HCT116 (cell line): ENCODE data around the gene GMEB2. TPM values are rescaled to one million over a fixed set of nuclear protein-coding genes. Genes with fewer than 3 reads are reported as not detected.

ENCODE experiments used
- ATAC-seq: fragments of 200-7000 bp; cut with Tn5 transposase; 2 replicates; pipeline ENCODE4 v1.9.1; 2020; ENCODE audit warnings: mild to moderate bottlenecking, moderate library complexity
- BruUV-seq: library from RNA; stranded (reverse); fragments of 400-500 nt; replicated peaks from 2 replicates; lab custom pipeline; 2021; lab: Mats Ljungman, UMichigan
- CTCF ChIA-PET: fragments of 300-600 bp; sonication (Branson Sonifier 250); formaldehyde crosslinking; loops from one replicate; lab custom pipeline; 2021; ENCODE audit warnings: antibody characterized with exemption; lab: Charles Lee
- POLR2A ChIA-PET: fragments of 300-600, 350-600 bp; sonication (Branson Sonifier 250); formaldehyde crosslinking; loops from one replicate; lab custom pipeline; 2021; ENCODE audit warnings: antibody characterized with exemption; lab: Charles Lee
- RAD21 ChIA-PET, 2 experiments: fragments of 300-600 bp; sonication (Branson Sonifier 250); formaldehyde crosslinking; loops; one replicate each; lab custom pipeline; 2023; ENCODE audit warnings: low total read pairs in 2 of 2; ENCODE audit not compliant: uncharacterized antibody in 2 of 2, unreplicated experiment in 2 of 2, low non-redundant PET in 1 of 2; lab: Charles Lee
- DNase-seq: peaks from one replicate; pipeline ENCODE4 v3.0.0-alpha.2; 2010; ENCODE audit warnings: low read depth, low spot score
- H2AFZ ChIP-seq: fragments of 200-600 bp; shearing (Covaris generic), sonication (generic); 2 replicates; pipeline ENCODE4 v1.6.1; 2017; ENCODE audit warnings: low read depth, mixed run types, mixed read lengths, antibody characterized with exemption, low read length; ENCODE audit not compliant: poor library complexity, severe bottlenecking
- H3K27ac ChIP-seq: 2 replicates; pipeline ENCODE4 v1.5.1; 2012; ENCODE audit warnings: low read depth, low read length
- H3K27me3 ChIP-seq: fragments of 200-600 bp; sonication (generic); 2 replicates; pipeline ENCODE4 v1.6.1; 2016; ENCODE audit warnings: mixed run types, low read length, mixed read lengths; ENCODE audit not compliant: insufficient read depth
- H3K36me3 ChIP-seq, 2 experiments: fragments of 200-500 bp in 1 of 2; fragments of 200-600 bp in 1 of 2; sonication (Bioruptor generic) in 1 of 2; sonication (generic) in 1 of 2; 2 replicates each; pipeline versions ENCODE4 v1.5.1 to v1.6.1; 2014 to 2016; ENCODE audit warnings: low read length in 2 of 2, inconsistent platforms in 1 of 2, mixed read lengths in 1 of 2, mixed run types in 1 of 2; ENCODE audit not compliant: insufficient read depth in 2 of 2, control insufficient read depth in 1 of 2
- H3K4me1 ChIP-seq, 2 experiments: fragments of 200-600 bp in 1 of 2; sonication (generic) in 1 of 2; 2 replicates each; pipeline versions ENCODE4 v1.5.1 to v1.6.1; 2012 to 2017; ENCODE audit warnings: low read length in 2 of 2, inconsistent platforms in 1 of 2, mild to moderate bottlenecking in 1 of 2, mixed read lengths in 1 of 2, mixed run types in 1 of 2, moderate library complexity in 1 of 2; ENCODE audit not compliant: insufficient read depth in 2 of 2, control insufficient read depth in 1 of 2
- H3K4me2 ChIP-seq: fragments of 200-600 bp; sonication (generic); 2 replicates; pipeline ENCODE4 v1.6.1; 2017; ENCODE audit warnings: mixed run types, low read length, mixed read lengths
- H3K4me3 ChIP-seq, 2 experiments: fragments of 200-600 bp in 1 of 2; sonication (generic) in 1 of 2; replicated peaks in 1 of 2; 2 replicates each; pipeline ENCODE4 v1.5.1; 2011 to 2016; ENCODE audit warnings: low read length in 2 of 2, control low read depth in 1 of 2, low read depth in 1 of 2, mild to moderate bottlenecking in 1 of 2, mixed read lengths in 1 of 2, mixed run types in 1 of 2
- H3K79me2 ChIP-seq: fragments of 200-600 bp; sonication (generic); 2 replicates; pipeline ENCODE4 v1.6.1; 2017; ENCODE audit warnings: mild to moderate bottlenecking, mixed run types, low read length, moderate library complexity, mixed read lengths; ENCODE audit not compliant: insufficient read depth
- H3K9ac ChIP-seq: fragments of 200-600 bp; sonication (generic); 2 replicates; pipeline ENCODE4 v1.6.1; 2016; ENCODE audit warnings: low read length, mixed read lengths
- H3K9me2 ChIP-seq: fragments of 200-600 bp; sonication (generic), shearing (Covaris generic); 2 replicates; pipeline ENCODE4 v1.6.1; 2017; ENCODE audit warnings: mixed run types, mild to moderate bottlenecking, moderate library complexity; ENCODE audit not compliant: insufficient read depth
- H3K9me3 ChIP-seq, 2 experiments: fragments of 200-500 bp in 1 of 2; fragments of 200-600 bp in 1 of 2; sonication (Bioruptor generic) in 1 of 2; sonication (generic) in 1 of 2; 2 replicates each; pipeline ENCODE4 v1.6.1; 2014 to 2017; ENCODE audit warnings: low read length in 2 of 2, mixed read lengths in 2 of 2, inconsistent platforms in 1 of 2, low read depth in 1 of 2, mild to moderate bottlenecking in 1 of 2, mixed run types in 1 of 2, moderate library complexity in 1 of 2; ENCODE audit not compliant: control insufficient read depth in 1 of 2, insufficient read depth in 1 of 2
- H4K20me1 ChIP-seq: fragments of 200-600 bp; sonication (generic), shearing (Covaris generic); 2 replicates; pipeline ENCODE4 v1.6.1; 2017; ENCODE audit warnings: mixed run types, mild to moderate bottlenecking, moderate library complexity; ENCODE audit not compliant: insufficient read depth
- ELF1 ChIP-seq: IDR thresholded peaks from 2 replicates; pipeline ENCODE4 v1.6.1; 2012; ENCODE audit warnings: low read depth, borderline replicate concordance
- EZH2phosphoT487 ChIP-seq: fragments of 200-600 bp; IDR thresholded peaks from 2 replicates; pipeline ENCODE4 v1.6.1; 2018; ENCODE audit warnings: antibody characterized with exemption, borderline replicate concordance
- FOSL1 ChIP-seq: IDR thresholded peaks from 2 replicates; pipeline ENCODE4 v1.6.1; 2012; ENCODE audit warnings: low read depth
- JUND ChIP-seq: IDR thresholded peaks from 2 replicates; pipeline ENCODE4 v1.6.1; 2012
- POLR2A ChIP-seq: IDR thresholded peaks from 2 replicates; pipeline ENCODE4 v1.7.0; 2011; ENCODE audit warnings: borderline replicate concordance; ENCODE audit not compliant: insufficient read depth, insufficient read length; ENCODE audit errors: extremely low read depth
- POLR2AphosphoS5 ChIP-seq: IDR thresholded peaks from 2 replicates; pipeline ENCODE4 v1.6.1; 2011; ENCODE audit warnings: mild to moderate bottlenecking, low read depth, low read length, moderate library complexity
- RAD21 ChIP-seq: IDR thresholded peaks from 2 replicates; pipeline ENCODE4 v1.6.1; 2012; ENCODE audit warnings: low read depth, mild to moderate bottlenecking
- SP1 ChIP-seq: IDR thresholded peaks from 2 replicates; pipeline ENCODE4 v1.6.1; 2012; ENCODE audit warnings: low read depth
- TCF7L2 ChIP-seq: IDR thresholded peaks from 2 replicates; pipeline ENCODE4 v1.7.0; 2011; ENCODE audit warnings: borderline replicate concordance, inconsistent platforms; ENCODE audit not compliant: insufficient read depth, insufficient read length; ENCODE audit errors: extremely low read depth
- YY1 ChIP-seq: IDR thresholded peaks from 2 replicates; pipeline ENCODE4 v1.6.1; 2011; ENCODE audit warnings: low read length, low read depth, moderate library complexity, mild to moderate bottlenecking; ENCODE audit not compliant: insufficient replicate concordance; ENCODE audit errors: extremely low read depth
- ZFX ChIP-seq: fragments of 450-650 bp; IDR thresholded peaks from 2 replicates; pipeline ENCODE4 v1.6.1; 2017
- ZNF274 ChIP-seq: fragments of 200-500 bp; sonication (Bioruptor generic); IDR thresholded peaks from 2 replicates; pipeline ENCODE4 v1.6.1; 2014; ENCODE audit warnings: mild to moderate bottlenecking, low read depth, low read length, inconsistent platforms
- intact Hi-C: fragments of 100-400 bp; cut with micrococcal nuclease; formaldehyde crosslinking; loops from 2 replicates; pipeline ENCODE4 v1.10.0; 2022
- total RNA-seq: library from RNA; stranded (reverse); gene quantifications from one replicate; pipeline ENCODE4 v1.2.1, GENCODE V29; 2021; ENCODE audit not compliant: unreplicated experiment

Gene GMEB2
- total RNA-seq, 1 experiment from 2014 or later = 13.9 TPM

DNA sequence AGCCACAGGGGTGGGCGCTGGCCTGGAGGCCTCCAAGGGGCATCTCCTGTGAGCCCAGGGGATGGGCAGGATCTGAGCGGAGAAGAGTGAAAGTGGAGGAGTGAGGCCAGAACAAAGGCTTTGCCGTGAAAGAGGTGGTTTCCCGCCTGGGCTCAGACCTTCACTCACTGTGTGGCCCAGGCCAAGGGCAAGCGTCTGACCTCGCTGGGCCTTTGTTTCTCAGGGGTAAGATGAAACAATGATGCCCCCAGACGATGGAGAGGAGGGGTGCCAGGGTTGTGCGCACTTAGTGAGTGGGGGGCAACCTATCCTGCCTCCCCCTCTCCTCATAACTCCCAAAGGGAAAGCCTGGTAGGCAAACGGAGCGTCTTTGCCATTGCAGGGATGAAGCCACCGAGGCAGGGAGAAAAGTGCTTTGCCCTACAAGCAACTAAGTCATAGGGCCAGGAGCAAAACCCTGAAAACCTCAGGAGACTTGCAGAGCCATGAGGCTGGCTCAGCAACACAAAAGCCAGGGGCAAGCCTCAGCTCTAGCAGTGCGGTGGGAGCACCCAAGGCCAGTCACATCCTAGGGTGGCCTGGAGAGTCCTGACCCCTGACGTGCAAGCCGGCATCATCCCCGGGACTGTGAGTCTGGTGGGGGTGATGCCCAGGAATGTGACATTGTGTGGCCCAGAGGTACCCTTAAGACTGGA lies 27.2 kb upstream of the GMEB2 start (continued):
- TF ChIP-seq EZH2phosphoT487 (no peak), JUND (no peak), POLR2A (no peak), RAD21 (no peak), FOSL1 (no peak), POLR2AphosphoS5 (no peak), SP1 (no peak), ZNF274 (no peak), ELF1 (no peak)
- TF ChIP-seq, all 23 proteins: peak for 0

DNA sequence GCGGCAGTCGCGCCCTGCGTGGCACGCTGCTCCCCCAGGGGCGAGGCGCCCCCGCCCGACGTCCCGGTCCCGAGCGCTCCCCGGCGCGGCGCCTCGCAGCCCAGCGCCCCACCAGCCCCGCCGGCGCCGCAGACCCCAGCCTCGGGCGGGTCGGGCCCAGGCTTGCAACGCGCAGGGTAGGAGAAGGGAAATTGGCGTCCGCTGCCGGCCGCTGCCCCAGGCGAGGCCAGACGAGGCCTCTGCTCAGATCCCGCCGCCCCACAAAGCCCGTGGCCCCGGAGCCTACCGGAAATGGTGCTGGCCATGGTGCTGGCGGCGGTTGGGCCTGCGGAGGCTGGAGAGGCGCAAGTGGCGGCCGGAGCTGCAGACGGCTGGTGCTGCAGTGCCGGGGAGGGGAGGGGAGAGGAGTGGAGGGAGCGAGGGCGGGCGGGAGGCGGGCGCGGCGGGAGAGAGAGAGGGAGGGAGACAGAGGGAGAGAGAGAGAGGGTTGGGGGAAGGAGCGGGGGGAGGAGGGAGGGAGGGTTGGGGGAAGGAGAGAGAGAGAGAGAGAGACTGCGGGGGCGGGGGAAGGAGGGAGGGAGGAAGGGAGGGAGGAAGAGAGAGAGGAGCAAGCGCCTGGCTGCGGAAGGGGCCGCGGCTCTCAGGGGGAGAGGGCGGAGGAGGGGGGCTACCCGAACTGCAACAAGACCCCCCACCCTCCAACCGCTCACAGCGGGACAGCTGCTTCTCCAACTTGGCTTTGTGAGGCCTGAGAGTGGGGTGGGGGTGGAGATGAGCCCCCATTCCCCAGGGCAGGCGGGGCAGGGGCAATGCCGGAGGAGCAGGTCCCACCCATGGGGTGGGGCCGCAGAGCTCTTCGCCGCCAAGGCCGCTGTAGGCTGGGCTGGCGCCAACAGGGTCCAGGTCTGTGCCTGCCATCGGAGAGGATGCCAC lies 26.4 kb upstream of the GMEB2 start, which contains the start of gene STMN3:
TSS of gene STMN3 (minus strand) at position 384 of the 933 bp plus-strand sequence. CDS start at position 305, 79 bp downstream.
- ATAC-seq = peak; percentile 69
- no TSS peak for BruUV-seq
- no peak within 1 kb of the TSS for H2AFZ ChIP-seq
- H3K36me3 ChIP-seq = 0 out of 4 replicates have a peak, but pooled peaks cover 0 to 3% of the 10 kb centered on the region in 2 experiments
- DNase-seq = peak; percentile 74
- H3K27ac ChIP-seq = peak within 1 kb of the TSS; percentile 99
- H3K79me2 ChIP-seq = peaks cover 35% of the 10 kb centered on the region
- TF ChIP-seq TCF7L2 (peak; percentile 90), YY1 (no peak), ZFX (peak; percentile 66; the same call in 1 of the 2 replicates), POLR2AphosphoS5 (peak; percentile 70)
- no peaks in the 10 kb centered on the region for H3K9me3 ChIP-seq
- CTCF ChIA-PET = interaction anchor here (1.0 to 1.1 kb wide), 2 partner anchors 11 to 115 kb away, joined by 3 to 6 read pairs; no protein-coding TSS in a partner anchor
- H3K4me3 ChIP-seq = peak within 1 kb of the TSS; percentile 65 to 75
- H3K4me2 ChIP-seq = peak within 1 kb of the TSS; percentile 89
- H3K9ac ChIP-seq = peak within 1 kb of the TSS; percentile 65
- no peaks in the 10 kb centered on the region for H3K9me2 ChIP-seq
- RAD21 ChIA-PET = no interaction called here
- H4K20me1 ChIP-seq = no peaks in the 10 kb centered on the region
- peaks cover 18 to 46% of the 10 kb centered on the region in 2 experiments for H3K4me1 ChIP-seq
- POLR2A ChIA-PET = interaction anchor here (0.6 to 1.2 kb wide), 4 partner anchors 11 to 212 kb away, joined by 3 to 8 read pairs (median 6); partner anchors contain the start of gene TPD52L2
- intact Hi-C loops = loop anchor here (1.0 to 2.0 kb wide), 2 partner anchors 29 to 43 kb away; partner anchors contain the start of gene TNFRSF6B
- H3K27me3 ChIP-seq = no peaks in the 10 kb centered on the region
